Measurements from ENCODE around the gene TMX2. TPM values are rescaled to one million over a fixed set of nuclear protein-coding genes. Genes with fewer than 3 reads are reported as not detected.

Gene TMX2
- polyA plus RNA-seq, 1 experiment, result 91.7 TPM

GRCh38 chr11:57728829-57729228 is 16.4 kb downstream of the TMX2 start:
- no peak overlapping the region for H3K4me3 ChIP-seq (ENCODE audit: low read depth, low read length)
- POLR2A ChIA-PET, result interaction anchor here (1.2 kb wide), 1 partner anchor 12 kb away, joined by 3 read pairs; the partner anchor contains the start of gene SELENOH
- CTCF ChIA-PET, result interaction anchor here (1.3 kb wide), 1 partner anchor 72 kb away, joined by 3 read pairs; no protein-coding TSS in a partner anchor
- no peaks in the 10 kb centered on the region for H3K27me3 ChIP-seq (ENCODE audit: control insufficient read depth, insufficient read depth, low read length)
- H3K9me3 ChIP-seq (ENCODE audit: control insufficient read depth, insufficient read depth, low read length), result no peaks in the 10 kb centered on the region
- TF ChIP-seq CTCF (IDR thresholded peaks at IDR 0.05; ENCODE audit: low read depth, low read length), result no peak
- H3K27ac ChIP-seq (ENCODE audit: low read depth, low read length), result no peak overlapping the region
- no peak for DNase-seq (ENCODE audit: low read depth, low spot score)

- POLR2A ChIA-PET, result no interaction called here
- no peaks in the 10 kb centered on the region for H3K27me3 ChIP-seq (ENCODE audit: control insufficient read depth, insufficient read depth, low read length)
- CTCF ChIA-PET, result interaction anchor here (0.6 kb wide), 1 partner anchor 789 kb away, joined by 3 read pairs; no protein-coding TSS in a partner anchor
- no peak overlapping the region for H3K4me3 ChIP-seq (ENCODE audit: low read depth, low read length)
- no peaks in the 10 kb centered on the region for H3K9me3 ChIP-seq (ENCODE audit: control insufficient read depth, insufficient read depth, low read length)
- no peak for TF ChIP-seq CTCF (IDR thresholded peaks at IDR 0.05; ENCODE audit: low read depth, low read length)
- DNase-seq (ENCODE audit: low read depth, low spot score), result no peak
- H3K27ac ChIP-seq (ENCODE audit: low read depth, low read length), result no peak overlapping the region
Measured at GRCh38 chr11:57729479-57729878, 17.1 kb downstream of the TMX2 start.

GRCh38 chr11:57732661-57733060 is 20.3 kb downstream of the TMX2 start:
- no peak for TF ChIP-seq CTCF (IDR thresholded peaks at IDR 0.05; ENCODE audit: low read depth, low read length)
- POLR2A ChIA-PET, result no interaction called here
- H3K27me3 ChIP-seq (ENCODE audit: control insufficient read depth, insufficient read depth, low read length), result no peaks in the 10 kb centered on the region
- no peak overlapping the region for H3K4me3 ChIP-seq (ENCODE audit: low read depth, low read length)
- CTCF ChIA-PET, result interaction anchor here (1.5 kb wide), 1 partner anchor 791 kb away, joined by 3 read pairs; no protein-coding TSS in a partner anchor
- no peaks in the 10 kb centered on the region for H3K9me3 ChIP-seq (ENCODE audit: control insufficient read depth, insufficient read depth, low read length)
- no peak for DNase-seq (ENCODE audit: low read depth, low spot score)
- H3K27ac ChIP-seq (ENCODE audit: low read depth, low read length), result no peak overlapping the region

- CTCF ChIA-PET, result interaction anchor here (0.6 to 2.8 kb wide), 2 partner anchors 65 to 204 kb away, joined by 3 to 7 read pairs; no protein-coding TSS in a partner anchor
- TF ChIP-seq CTCF (IDR thresholded peaks at IDR 0.05; ENCODE audit: low read depth, low read length), result no peak
- no peak for DNase-seq (ENCODE audit: low read depth, low spot score)
- POLR2A ChIA-PET, result interaction anchor here (1.0 kb wide), 1 partner anchor 24 kb away, joined by 5 read pairs; the partner anchor contains the start of genes MED19 and TMX2
- Histone ChIP-seq H3K27me3 (ENCODE audit: control insufficient read depth, insufficient read depth, low read length) (no peaks in the 10 kb centered on the region), H3K27ac (ENCODE audit: low read depth, low read length) (no peak overlapping the region), H3K9me3 (ENCODE audit: control insufficient read depth, insufficient read depth, low read length) (no peaks in the 10 kb centered on the region), H3K4me3 (ENCODE audit: low read depth, low read length) (no peak overlapping the region)
Measured at GRCh38 chr11:57735619-57736298, 23.4 kb downstream of the TMX2 start.

Measured in AG04450 (cell line).